Gastrocnemius medialis (tissue), 4 donors: ENCODE results near the gene NXF2B. TPM values are rescaled to one million over a fixed set of nuclear protein-coding genes. Genes with fewer than 3 reads are reported as not detected.

Source experiments
- ATAC-seq, 2 donors: fragments of 150-250 bp; one replicate each; pipeline ENCODE4 v1.9.1; 2016
- DNase-seq, 2 donors: peaks; one replicate each; pipeline ENCODE4 v3.0.0-alpha.2; 2019
- H3K27ac ChIP-seq, 4 donors: fragments of 200-600 bp; sonication (generic); 1 replicate in 1 of 4; 2 replicates in 3 of 4; pipeline ENCODE4 v1.5.1; 2016 to 2018; ENCODE audit warnings: mild to moderate bottlenecking in 2 of 4, moderate library complexity in 1 of 4
- H3K27me3 ChIP-seq, 3 donors: fragments of 200-600 bp; sonication (generic) in 2 of 3; 1 replicate in 1 of 3; 2 replicates in 2 of 3; pipeline versions ENCODE4 v1.5.1 to v1.6.0; 2016 to 2019; ENCODE audit warnings: mild to moderate bottlenecking in 1 of 3, moderate library complexity in 1 of 3
- H3K36me3 ChIP-seq, 2 donors: fragments of 200-600 bp; sonication (generic) in 1 of 2; one replicate each; pipeline ENCODE4 v1.5.1; 2017 to 2018
- H3K4me1 ChIP-seq, 2 donors: fragments of 200-600 bp; sonication (generic) in 1 of 2; one replicate each; pipeline ENCODE4 v1.5.1; 2016 to 2017; ENCODE audit warnings: mild to moderate bottlenecking in 2 of 2
- H3K4me3 ChIP-seq, 4 donors: fragments of 200-600 bp; sonication (generic) in 3 of 4; 1 replicate in 1 of 4; 2 replicates in 3 of 4; pipeline ENCODE4 v1.5.1; 2016 to 2019; ENCODE audit warnings: mild to moderate bottlenecking in 2 of 4
- H3K9me3 ChIP-seq, 3 donors: fragments of 200-600 bp; sonication (generic) in 2 of 3; 1 replicate in 1 of 3; 2 replicates in 2 of 3; pipeline ENCODE4 v1.5.1; 2016 to 2019
- CTCF ChIP-seq, 5 experiments: fragments of 450-650 bp in 3 of 5; fragments of 200-600 bp in 2 of 5; sonication (generic) in 2 of 5; IDR thresholded peaks in 4 of 5; conservative IDR thresholded peaks in 1 of 5; 1 replicate in 4 of 5; 2 replicates in 1 of 5; pipeline ENCODE4 v1.5.1; 2016 to 2019; ENCODE audit warnings: antibody characterized with exemption in 5 of 5, mild to moderate bottlenecking in 3 of 5, moderate library complexity in 3 of 5
- POLR2A ChIP-seq, 2 donors: fragments of 450-650 bp; IDR thresholded peaks; one replicate each; pipeline ENCODE4 v1.6.1; 2017; ENCODE audit warnings: antibody characterized with exemption in 2 of 2, mild to moderate bottlenecking in 2 of 2, moderate library complexity in 2 of 2
- in situ Hi-C, 4 donors: fragments of 200-750 bp; cut with MboI; loops; one replicate each; pipeline versions ENCODE4 v1.15.0 to v1.8.0; 2017; ENCODE audit warnings: low sequenced_read_pairs in 4 of 4
- intact Hi-C: fragments of 100-400 bp; cut with DNase I; formaldehyde crosslinking; loops from one replicate; pipeline ENCODE4 v1.15.1; 2023; ENCODE audit warnings: low total_unique reads
- total RNA-seq, 4 donors: library from RNA; depleted of rRNA; stranded (reverse); fragments of >200 nt; gene quantifications; one replicate each; pipeline versions ENCODE4 v1.1.0 to v1.2.3, GENCODE V29; 2016

NXF2B gene
- total RNA-seq, 4 donors from 2014 or later, result not detected

DNA sequence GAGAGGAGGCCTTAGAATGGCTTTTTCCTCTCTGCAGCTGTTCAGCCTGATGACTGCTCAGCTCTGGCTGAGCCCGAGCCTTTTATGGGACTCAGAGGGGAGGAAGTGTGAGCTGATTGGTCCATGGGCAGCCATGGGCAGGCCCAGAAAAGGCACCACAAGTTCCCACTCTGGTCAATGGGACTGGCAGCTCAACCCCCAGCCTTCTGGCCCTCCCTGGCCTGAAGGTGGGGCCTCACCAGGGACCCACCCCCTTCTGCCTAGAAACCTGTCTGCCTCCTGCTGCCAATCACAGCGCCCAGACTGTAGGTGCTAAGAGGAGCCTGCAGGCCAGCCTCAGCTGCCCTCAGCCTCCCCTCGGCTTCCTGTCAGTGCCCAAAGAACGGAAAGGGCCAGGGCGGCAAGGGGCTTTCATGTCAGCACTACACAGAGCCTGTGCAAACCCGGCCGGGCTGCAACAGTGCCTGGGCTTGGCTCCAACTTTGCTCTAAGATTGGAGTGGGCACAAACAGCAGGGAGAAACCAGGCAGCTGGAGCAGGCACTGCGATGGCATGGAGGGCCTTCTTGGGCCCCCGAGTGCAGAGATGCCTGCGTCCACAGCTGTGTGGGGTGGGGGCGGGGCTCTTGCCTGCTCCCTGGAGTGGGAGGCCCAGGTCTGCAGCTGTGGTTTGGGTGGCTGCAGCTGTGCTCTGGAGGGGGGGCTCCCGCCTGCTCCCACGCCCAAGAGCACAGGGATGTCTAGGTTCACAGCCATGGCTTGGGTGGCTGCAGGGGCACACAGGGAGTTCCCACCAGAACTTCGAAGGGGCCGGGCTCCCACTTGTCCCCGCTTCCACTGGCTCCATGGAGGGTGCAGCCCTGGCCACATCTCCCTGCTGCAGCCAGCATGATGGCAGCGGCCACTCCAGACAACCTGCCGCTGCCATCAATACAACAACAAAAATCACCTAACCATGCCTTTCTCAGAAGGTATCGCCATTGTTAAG lies 100.2 kb downstream of the NXF2B start:
- H3K27me3 ChIP-seq, result no peaks in the 10 kb centered on the region
- intact Hi-C loops (no loop called here), in situ Hi-C loops (no loop called here)
- no peak for ATAC-seq
- no peaks in the 10 kb centered on the region for H3K36me3 ChIP-seq
- no peak overlapping the region for H3K27ac ChIP-seq
- DNase-seq, result no peak
- no peaks in the 10 kb centered on the region for H3K4me1 ChIP-seq
- TF ChIP-seq CTCF (IDR thresholded peaks at IDR 0.05 in 4 of 5, conservative IDR thresholded peaks at IDR 0.05 in 1 of 5) (no peak), POLR2A (IDR thresholded peaks at IDR 0.05) (no peak)
- no peaks in the 10 kb centered on the region for H3K9me3 ChIP-seq
- no peak overlapping the region for H3K4me3 ChIP-seq

DNA sequence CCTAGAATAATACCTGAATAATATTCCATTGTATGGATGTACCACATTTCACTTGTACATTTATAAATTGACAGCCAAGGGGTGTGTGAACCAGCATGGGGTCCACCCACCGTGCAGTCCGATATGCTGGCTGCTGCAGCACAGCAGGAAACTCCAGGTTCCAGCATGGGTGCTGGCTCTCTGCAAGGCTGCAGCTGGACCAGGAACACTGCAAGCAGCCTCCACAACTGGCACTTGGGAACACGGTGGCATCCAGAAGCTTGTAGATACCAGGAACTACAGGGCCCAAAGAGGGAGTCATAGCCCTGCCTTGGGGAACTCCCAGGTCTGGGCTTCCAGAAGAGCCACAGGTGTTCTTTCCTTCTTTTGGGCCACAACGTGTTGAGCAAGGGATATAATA lies 101.6 kb downstream of the NXF2B start:
- TF ChIP-seq CTCF (IDR thresholded peaks at IDR 0.05 in 4 of 5, conservative IDR thresholded peaks at IDR 0.05 in 1 of 5) (no peak), POLR2A (IDR thresholded peaks at IDR 0.05) (no peak)
- no peak overlapping the region for H3K4me3 ChIP-seq
- H3K36me3 ChIP-seq, result no peaks in the 10 kb centered on the region
- no peak for DNase-seq
- H3K9me3 ChIP-seq, result no peaks in the 10 kb centered on the region
- H3K27me3 ChIP-seq, result no peaks in the 10 kb centered on the region
- ATAC-seq, result no peak
- no peak overlapping the region for H3K27ac ChIP-seq
- intact Hi-C loops (no loop called here), in situ Hi-C loops (no loop called here)
- H3K4me1 ChIP-seq, result no peaks in the 10 kb centered on the region

Other genes starting within 250 kb of the NXF2B start
- gene TCP11X1, start 224.7 kb downstream of the NXF2B start, total RNA-seq, result not detected
- gene NXF2, start 192.8 kb downstream of the NXF2B start, total RNA-seq, result not detected
- not detected for gene TCP11X2, start 31.8 kb upstream of the NXF2B start, total RNA-seq
- gene TMSB15A, start 76.7 kb upstream of the NXF2B start, total RNA-seq, result not detected
- 1 to 10 TPM; 2.4 to 7.9 (median 4.9) TPM for gene ARMCX5, start 159.5 kb upstream of the NXF2B start, total RNA-seq
- 1 to 10 TPM in 3 of 4 donors, under 1 TPM in 1; 0.98 to 2.1 (median 1.4) TPM for gene GPRASP1, start 211.5 kb upstream of the NXF2B start, total RNA-seq